GM23338 (cell line): ENCODE data around the gene KLK10. TPM values are rescaled to one million over a fixed set of nuclear protein-coding genes. Genes with fewer than 3 reads are reported as not detected.

Experiments used
- ATAC-seq: fragments of 200-7000 bp; cut with Tn5 transposase; 3 replicates; pipeline ENCODE4 v1.9.1; 2020
- DNase-seq: peaks from one replicate; pipeline ENCODE4 v3.0.0-alpha.2; 2015; ENCODE audit warnings: low spot score
- H2AFZ ChIP-seq: fragments of 200-600 bp; sonication (generic); 2 replicates; pipeline ENCODE4 v1.8.0; 2016; ENCODE audit warnings: antibody characterized with exemption, mild to moderate bottlenecking, moderate library complexity
- H3F3A ChIP-seq: fragments of 200-600 bp; sonication (generic); replicated peaks from 2 replicates; pipeline ENCODE4 v1.8.0; 2017; ENCODE audit warnings: antibody characterized with exemption, mixed run types, low read depth
- H3K27ac ChIP-seq: fragments of 200-600 bp; sonication (generic); 2 replicates; pipeline ENCODE4 v1.6.1; 2016; ENCODE audit warnings: low read depth
- H3K27me3 ChIP-seq: fragments of 200-600 bp; sonication (generic); 2 replicates; pipeline ENCODE4 v1.8.0; 2016; ENCODE audit warnings: mild to moderate bottlenecking, mixed run types, moderate library complexity; ENCODE audit not compliant: insufficient read depth
- H3K36me3 ChIP-seq: fragments of 200-600 bp; sonication (generic); 2 replicates; pipeline ENCODE4 v1.8.0; 2016; ENCODE audit warnings: mild to moderate bottlenecking; ENCODE audit not compliant: insufficient read depth
- H3K4me1 ChIP-seq: fragments of 200-600 bp; sonication (generic); 2 replicates; pipeline ENCODE4 v1.8.0; 2016; ENCODE audit warnings: mild to moderate bottlenecking, moderate library complexity; ENCODE audit not compliant: insufficient read depth
- H3K4me2 ChIP-seq: fragments of 200-600 bp; sonication (generic); 2 replicates; pipeline ENCODE4 v1.7.1; 2017; ENCODE audit warnings: mixed run types
- H3K4me3 ChIP-seq: fragments of 200-600 bp; sonication (generic); 2 replicates; pipeline ENCODE4 v1.6.1; 2016; ENCODE audit warnings: mixed run types
- H3K79me2 ChIP-seq: fragments of 200-600 bp; sonication (generic); replicated peaks from 2 replicates; pipeline ENCODE4 v1.8.0; 2017; ENCODE audit warnings: mild to moderate bottlenecking; ENCODE audit not compliant: insufficient read depth
- H3K9me2 ChIP-seq: fragments of 200-600 bp; sonication (generic); 2 replicates; pipeline ENCODE4 v1.8.0; 2017; ENCODE audit not compliant: insufficient read depth
- H4K20me1 ChIP-seq: fragments of 200-600 bp; sonication (generic); replicated peaks from 2 replicates; pipeline ENCODE4 v1.8.0; 2017; ENCODE audit warnings: mild to moderate bottlenecking; ENCODE audit not compliant: insufficient read depth
- H3K27ac Mint-ChIP-seq: 2 replicates; pipeline ENCODE4 v1.8.0; 2020; ENCODE audit warnings: inconsistent platforms, mild to moderate bottlenecking, moderate library complexity, mixed read lengths
- H3K27me3 Mint-ChIP-seq: 3 replicates; pipeline ENCODE4 v1.8.0; 2022; ENCODE audit warnings: low read depth, mild to moderate bottlenecking, moderate library complexity, mixed read lengths, inconsistent platforms; ENCODE audit not compliant: insufficient read depth, poor library complexity
- H3K36me3 Mint-ChIP-seq: 3 replicates; pipeline ENCODE4 v1.8.0; 2021; ENCODE audit warnings: low read depth, mild to moderate bottlenecking, inconsistent platforms, moderate library complexity, mixed read lengths
- H3K4me1 Mint-ChIP-seq: 3 replicates; pipeline ENCODE4 v1.8.0; 2020; ENCODE audit warnings: mild to moderate bottlenecking, inconsistent platforms, mixed read lengths
- H3K4me3 Mint-ChIP-seq: 3 replicates; pipeline ENCODE4 v1.8.0; 2021; ENCODE audit warnings: moderate library complexity, mild to moderate bottlenecking, inconsistent platforms, mixed read lengths
- H3K9me3 Mint-ChIP-seq: 3 replicates; pipeline ENCODE4 v1.8.0; 2020; ENCODE audit warnings: moderate library complexity, mild to moderate bottlenecking, inconsistent platforms, mixed read lengths
- CREB1 ChIP-seq: fragments of 250-450 bp; sonication (Bioruptor Pico); IDR thresholded peaks from 2 replicates; pipeline ENCODE4 v1.5.0; 2020; ENCODE audit warnings: low read depth, mild to moderate bottlenecking, moderate library complexity
- EZH2 ChIP-seq: fragments of 200-600 bp; sonication (generic); IDR thresholded peaks from one replicate; pipeline ENCODE4 v1.8.0; 2017; ENCODE audit warnings: antibody characterized with exemption, mild to moderate bottlenecking, low read depth; ENCODE audit not compliant: unreplicated experiment
- EZH2phosphoT487 ChIP-seq: fragments of 200-600 bp; sonication (generic); IDR thresholded peaks from one replicate; pipeline ENCODE4 v1.8.1; 2018; ENCODE audit warnings: antibody characterized with exemption; ENCODE audit not compliant: unreplicated experiment
- JUNB ChIP-seq: IDR thresholded peaks from one replicate; pipeline ENCODE4 v1.6.1; 2016; ENCODE audit warnings: antibody characterized with exemption; ENCODE audit not compliant: unreplicated experiment
- POLR2AphosphoS5 ChIP-seq: IDR thresholded peaks from 2 replicates; pipeline ENCODE4 v1.6.1; 2016; ENCODE audit warnings: antibody characterized with exemption, low read depth
- ZNF114 ChIP-seq: fragments of 250-450 bp; sonication (Bioruptor Pico); IDR thresholded peaks from 2 replicates; pipeline ENCODE4 v1.5.0; 2020; ENCODE audit warnings: mild to moderate bottlenecking, moderate library complexity
- polyA plus RNA-seq: library from polyadenylated mRNA; unstranded; fragments of >200 nt; fragmentation: Nextera tagmentation; extraction: Ambion mirVana; gene quantifications from 2 replicates; pipeline ENCODE4 v1.2.1, GENCODE V29; 2016
- total RNA-seq: library from RNA; depleted of rRNA; stranded (reverse); fragments of >200 nt; shearing (Covaris generic); gene quantifications from 2 replicates; pipeline ENCODE4 v1.2.3, GENCODE V29; 2014
- TF ChIP-seq, protein P1 (sequence below): IDR thresholded peaks from one replicate; pipeline ENCODE4 v1.6.1; 2018; ENCODE audit warnings: antibody characterized with exemption; ENCODE audit not compliant: unreplicated experiment
- TF ChIP-seq, protein P2 (sequence below), 2 experiments: fragments of 200-600 bp in 1 of 2; sonication (generic) in 1 of 2; conservative IDR thresholded peaks; 2 replicates each; pipeline versions ENCODE4 v1.5.1 to v1.6.1; 2016 to 2017; ENCODE audit warnings: antibody characterized with exemption in 2 of 2, low read depth in 2 of 2, mild to moderate bottlenecking in 2 of 2, moderate library complexity in 1 of 2
- TF ChIP-seq, protein P3 (sequence below): IDR thresholded peaks from 2 replicates; pipeline ENCODE4 v1.6.1; 2016; ENCODE audit warnings: antibody characterized with exemption

KLK10 gene
- total and polyA plus RNA-seq, 2 experiments from 2014 or later, result 6.1 to 6.6 TPM

DNA sequence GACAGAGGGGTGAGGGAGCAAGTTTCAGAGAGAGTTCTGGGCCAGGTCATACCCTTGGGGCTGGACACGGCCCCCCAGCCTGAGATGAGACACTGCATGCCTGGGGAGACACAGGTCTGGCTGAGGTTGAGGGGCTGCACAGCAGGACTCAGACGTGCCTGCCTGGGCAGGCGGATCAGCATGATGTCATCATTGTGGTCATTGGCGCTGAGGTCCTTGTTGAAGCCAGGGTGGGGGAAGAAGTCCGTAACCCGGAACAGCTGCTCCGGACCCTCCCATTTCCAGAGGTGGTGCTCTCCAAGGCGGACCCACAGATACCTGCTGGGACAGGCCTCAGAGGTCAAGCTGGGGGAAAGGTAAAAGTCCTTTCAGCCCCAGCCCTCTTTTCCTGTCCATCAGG, 13.1 kb downstream of the KLK10 start (continued):
- TF ChIP-seq, protein P1, sequence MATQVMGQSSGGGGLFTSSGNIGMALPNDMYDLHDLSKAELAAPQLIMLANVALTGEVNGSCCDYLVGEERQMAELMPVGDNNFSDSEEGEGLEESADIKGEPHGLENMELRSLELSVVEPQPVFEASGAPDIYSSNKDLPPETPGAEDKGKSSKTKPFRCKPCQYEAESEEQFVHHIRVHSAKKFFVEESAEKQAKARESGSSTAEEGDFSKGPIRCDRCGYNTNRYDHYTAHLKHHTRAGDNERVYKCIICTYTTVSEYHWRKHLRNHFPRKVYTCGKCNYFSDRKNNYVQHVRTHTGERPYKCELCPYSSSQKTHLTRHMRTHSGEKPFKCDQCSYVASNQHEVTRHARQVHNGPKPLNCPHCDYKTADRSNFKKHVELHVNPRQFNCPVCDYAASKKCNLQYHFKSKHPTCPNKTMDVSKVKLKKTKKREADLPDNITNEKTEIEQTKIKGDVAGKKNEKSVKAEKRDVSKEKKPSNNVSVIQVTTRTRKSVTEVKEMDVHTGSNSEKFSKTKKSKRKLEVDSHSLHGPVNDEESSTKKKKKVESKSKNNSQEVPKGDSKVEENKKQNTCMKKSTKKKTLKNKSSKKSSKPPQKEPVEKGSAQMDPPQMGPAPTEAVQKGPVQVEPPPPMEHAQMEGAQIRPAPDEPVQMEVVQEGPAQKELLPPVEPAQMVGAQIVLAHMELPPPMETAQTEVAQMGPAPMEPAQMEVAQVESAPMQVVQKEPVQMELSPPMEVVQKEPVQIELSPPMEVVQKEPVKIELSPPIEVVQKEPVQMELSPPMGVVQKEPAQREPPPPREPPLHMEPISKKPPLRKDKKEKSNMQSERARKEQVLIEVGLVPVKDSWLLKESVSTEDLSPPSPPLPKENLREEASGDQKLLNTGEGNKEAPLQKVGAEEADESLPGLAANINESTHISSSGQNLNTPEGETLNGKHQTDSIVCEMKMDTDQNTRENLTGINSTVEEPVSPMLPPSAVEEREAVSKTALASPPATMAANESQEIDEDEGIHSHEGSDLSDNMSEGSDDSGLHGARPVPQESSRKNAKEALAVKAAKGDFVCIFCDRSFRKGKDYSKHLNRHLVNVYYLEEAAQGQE, result no peak
- TF ChIP-seq EZH2 (no peak), CREB1 (CRISPR knock-in tag) (no peak), ZNF114 (no peak), POLR2AphosphoS5 (no peak)
- TF ChIP-seq, protein P2, sequence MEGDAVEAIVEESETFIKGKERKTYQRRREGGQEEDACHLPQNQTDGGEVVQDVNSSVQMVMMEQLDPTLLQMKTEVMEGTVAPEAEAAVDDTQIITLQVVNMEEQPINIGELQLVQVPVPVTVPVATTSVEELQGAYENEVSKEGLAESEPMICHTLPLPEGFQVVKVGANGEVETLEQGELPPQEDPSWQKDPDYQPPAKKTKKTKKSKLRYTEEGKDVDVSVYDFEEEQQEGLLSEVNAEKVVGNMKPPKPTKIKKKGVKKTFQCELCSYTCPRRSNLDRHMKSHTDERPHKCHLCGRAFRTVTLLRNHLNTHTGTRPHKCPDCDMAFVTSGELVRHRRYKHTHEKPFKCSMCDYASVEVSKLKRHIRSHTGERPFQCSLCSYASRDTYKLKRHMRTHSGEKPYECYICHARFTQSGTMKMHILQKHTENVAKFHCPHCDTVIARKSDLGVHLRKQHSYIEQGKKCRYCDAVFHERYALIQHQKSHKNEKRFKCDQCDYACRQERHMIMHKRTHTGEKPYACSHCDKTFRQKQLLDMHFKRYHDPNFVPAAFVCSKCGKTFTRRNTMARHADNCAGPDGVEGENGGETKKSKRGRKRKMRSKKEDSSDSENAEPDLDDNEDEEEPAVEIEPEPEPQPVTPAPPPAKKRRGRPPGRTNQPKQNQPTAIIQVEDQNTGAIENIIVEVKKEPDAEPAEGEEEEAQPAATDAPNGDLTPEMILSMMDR (conservative IDR thresholded peaks at IDR 0.05; ENCODE audit: low read depth in 2 of 2), result no peak
- TF ChIP-seq, protein P3, sequence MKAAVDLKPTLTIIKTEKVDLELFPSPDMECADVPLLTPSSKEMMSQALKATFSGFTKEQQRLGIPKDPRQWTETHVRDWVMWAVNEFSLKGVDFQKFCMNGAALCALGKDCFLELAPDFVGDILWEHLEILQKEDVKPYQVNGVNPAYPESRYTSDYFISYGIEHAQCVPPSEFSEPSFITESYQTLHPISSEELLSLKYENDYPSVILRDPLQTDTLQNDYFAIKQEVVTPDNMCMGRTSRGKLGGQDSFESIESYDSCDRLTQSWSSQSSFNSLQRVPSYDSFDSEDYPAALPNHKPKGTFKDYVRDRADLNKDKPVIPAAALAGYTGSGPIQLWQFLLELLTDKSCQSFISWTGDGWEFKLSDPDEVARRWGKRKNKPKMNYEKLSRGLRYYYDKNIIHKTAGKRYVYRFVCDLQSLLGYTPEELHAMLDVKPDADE, result no peak

DNA sequence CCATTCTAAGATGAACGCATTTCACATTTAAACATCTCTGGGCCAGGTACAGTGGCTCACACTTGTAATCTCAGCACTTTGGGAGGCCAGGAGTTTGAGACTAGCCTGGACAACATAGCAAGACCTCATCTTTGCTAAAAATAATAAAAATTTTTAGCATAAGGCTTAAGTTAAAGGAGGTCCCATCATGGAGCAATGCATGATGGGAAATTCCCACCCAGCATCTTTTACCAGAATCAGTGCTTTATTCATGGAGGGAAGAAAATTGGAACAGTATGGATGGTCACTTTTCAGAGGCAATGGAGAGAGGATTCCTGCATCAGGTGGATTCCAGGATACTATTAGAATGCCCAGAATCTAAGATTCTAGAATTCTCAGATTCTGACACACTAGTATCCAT, 14.3 kb downstream of the KLK10 start:
- H3K9me3 Mint-ChIP-seq, result no peaks in the 10 kb centered on the region
- H3K4me1 Mint-ChIP-seq, result peaks cover 19% of the 10 kb centered on the region
- H3K27me3 Mint-ChIP-seq, result peaks cover 22% of the 10 kb centered on the region
- Histone ChIP-seq H3K27me3 (no peaks in the 10 kb centered on the region), H3F3A (no peaks in the 10 kb centered on the region), H4K20me1 (no peaks in the 10 kb centered on the region), H3K27ac (no peak overlapping the region), H3K4me3 (no peak overlapping the region), H3K4me1 (peaks cover 17% of the 10 kb centered on the region), H3K79me2 (no peaks in the 10 kb centered on the region), H3K4me2 (no peak overlapping the region), H2AFZ (no peak overlapping the region), H3K36me3 (no peaks in the 10 kb centered on the region), H3K9me2 (no peaks in the 10 kb centered on the region)
- DNase-seq (no peak), ATAC-seq (no peak)
- H3K4me3 Mint-ChIP-seq, result no peak overlapping the region
- H3K27ac Mint-ChIP-seq, result no peak overlapping the region
- no peaks in the 10 kb centered on the region for H3K36me3 Mint-ChIP-seq
- TF ChIP-seq, protein P2 (conservative IDR thresholded peaks at IDR 0.05; ENCODE audit: low read depth in 2 of 2), result no peak
- TF ChIP-seq JUNB (no peak), EZH2phosphoT487 (no peak), EZH2 (no peak), POLR2AphosphoS5 (no peak)
- TF ChIP-seq, protein P3, result no peak
- TF ChIP-seq, protein P1, result no peak
